ENCODE measurements around the gene TMEM95.

The TMEM95 gene

GRCh38 chr17:7317161-7317803, 37.7 kb upstream of the TMEM95 start:
- TF ChIP-seq, protein P1, sequence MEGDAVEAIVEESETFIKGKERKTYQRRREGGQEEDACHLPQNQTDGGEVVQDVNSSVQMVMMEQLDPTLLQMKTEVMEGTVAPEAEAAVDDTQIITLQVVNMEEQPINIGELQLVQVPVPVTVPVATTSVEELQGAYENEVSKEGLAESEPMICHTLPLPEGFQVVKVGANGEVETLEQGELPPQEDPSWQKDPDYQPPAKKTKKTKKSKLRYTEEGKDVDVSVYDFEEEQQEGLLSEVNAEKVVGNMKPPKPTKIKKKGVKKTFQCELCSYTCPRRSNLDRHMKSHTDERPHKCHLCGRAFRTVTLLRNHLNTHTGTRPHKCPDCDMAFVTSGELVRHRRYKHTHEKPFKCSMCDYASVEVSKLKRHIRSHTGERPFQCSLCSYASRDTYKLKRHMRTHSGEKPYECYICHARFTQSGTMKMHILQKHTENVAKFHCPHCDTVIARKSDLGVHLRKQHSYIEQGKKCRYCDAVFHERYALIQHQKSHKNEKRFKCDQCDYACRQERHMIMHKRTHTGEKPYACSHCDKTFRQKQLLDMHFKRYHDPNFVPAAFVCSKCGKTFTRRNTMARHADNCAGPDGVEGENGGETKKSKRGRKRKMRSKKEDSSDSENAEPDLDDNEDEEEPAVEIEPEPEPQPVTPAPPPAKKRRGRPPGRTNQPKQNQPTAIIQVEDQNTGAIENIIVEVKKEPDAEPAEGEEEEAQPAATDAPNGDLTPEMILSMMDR (IDR thresholded peaks at IDR 0.05; ENCODE audit: insufficient read depth, missing control alignments), result no peak
- DNase-seq (ENCODE audit: insufficient read length, low spot score), result no peak
- FAIRE-seq, result no peak

DNA sequence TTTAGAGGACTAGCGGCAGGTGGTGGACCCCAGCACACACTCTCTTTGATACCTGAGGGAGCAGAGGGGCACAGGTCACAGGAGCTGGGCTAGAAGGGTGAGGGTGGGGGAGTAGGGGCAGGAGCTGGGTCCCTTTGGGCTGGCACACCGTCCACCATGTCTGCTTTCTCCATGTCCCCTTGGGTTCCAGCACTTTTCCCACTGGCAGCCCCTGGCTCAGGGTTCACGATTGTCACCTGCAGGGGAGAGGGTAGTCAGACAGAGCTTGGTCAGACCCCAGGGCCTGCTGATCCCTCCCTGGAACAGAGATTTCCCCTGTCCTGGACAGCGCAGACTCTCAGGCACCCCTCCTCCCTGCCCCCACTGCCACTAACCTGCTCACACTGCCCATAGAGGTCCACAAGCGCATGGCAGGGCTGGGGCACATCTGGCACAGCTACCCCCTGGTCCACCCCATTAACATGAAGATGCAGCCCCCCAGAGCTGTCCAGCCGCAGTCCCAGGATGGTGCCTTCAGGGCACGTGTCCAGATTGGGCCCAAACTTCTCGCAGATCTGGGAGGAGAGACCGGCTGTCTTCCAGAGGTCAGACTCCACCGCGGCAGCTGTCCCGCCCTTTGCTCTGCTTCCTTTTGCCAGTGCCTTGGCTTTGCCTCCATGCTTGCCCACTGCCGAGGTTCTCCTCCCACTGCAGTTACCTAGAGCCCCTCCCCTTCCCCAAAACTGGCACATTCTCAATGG, 36.7 kb upstream of the TMEM95 start:
- no peak for DNase-seq (ENCODE audit: insufficient read length, low spot score)
- no peak for FAIRE-seq
- TF ChIP-seq, protein P1 (IDR thresholded peaks at IDR 0.05; ENCODE audit: insufficient read depth, missing control alignments), result no peak

DNA sequence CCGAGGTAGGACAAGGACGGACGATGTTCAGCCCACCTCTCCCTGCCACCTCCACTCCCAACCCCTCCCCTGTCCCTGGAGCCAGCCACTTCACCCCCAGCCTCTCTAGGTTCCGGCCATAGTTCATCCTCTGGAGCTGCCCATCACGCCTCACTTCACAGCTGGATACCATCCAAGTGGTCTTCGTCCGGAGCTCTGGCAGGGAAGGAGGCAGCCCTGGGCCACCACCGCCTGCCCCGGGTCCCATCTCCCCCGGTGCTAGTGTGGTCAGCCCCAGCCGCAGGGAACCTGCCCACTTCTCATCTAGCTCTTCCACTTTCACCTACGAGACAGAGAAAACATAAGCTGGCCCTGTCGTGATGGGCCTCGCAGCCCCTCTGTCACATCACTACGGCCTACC, 33.5 kb upstream of the TMEM95 start:
- DNase-seq (ENCODE audit: insufficient read length, low spot score) (no peak), FAIRE-seq (no peak)
- TF ChIP-seq, protein P1 (IDR thresholded peaks at IDR 0.05; ENCODE audit: insufficient read depth, missing control alignments), result no peak

GRCh38 chr17:7322520-7323194, 32.3 kb upstream of the TMEM95 start:
- FAIRE-seq, result no peak
- TF ChIP-seq, protein P1 (IDR thresholded peaks at IDR 0.05; ENCODE audit: insufficient read depth, missing control alignments), result no peak
- DNase-seq (ENCODE audit: insufficient read length, low spot score), result no peak

GRCh38 chr17:7323731-7324437, 31.1 kb upstream of the TMEM95 start:
- TF ChIP-seq, protein P1 (IDR thresholded peaks at IDR 0.05; ENCODE audit: insufficient read depth, missing control alignments), result peak; percentile 48
- DNase-seq (ENCODE audit: insufficient read length, low spot score), result peak; percentile 94
- FAIRE-seq, result no peak

- TF ChIP-seq, protein P1 (IDR thresholded peaks at IDR 0.05; ENCODE audit: insufficient read depth, missing control alignments), result no peak
- no peak for FAIRE-seq
- no peak for DNase-seq (ENCODE audit: insufficient read length, low spot score)
Measured at GRCh38 chr17:7324438-7324779, 30.5 kb upstream of the TMEM95 start.

Data from D721Med (cell line).